ENCODE results near the gene BBS2.

Gene BBS2

DNA sequence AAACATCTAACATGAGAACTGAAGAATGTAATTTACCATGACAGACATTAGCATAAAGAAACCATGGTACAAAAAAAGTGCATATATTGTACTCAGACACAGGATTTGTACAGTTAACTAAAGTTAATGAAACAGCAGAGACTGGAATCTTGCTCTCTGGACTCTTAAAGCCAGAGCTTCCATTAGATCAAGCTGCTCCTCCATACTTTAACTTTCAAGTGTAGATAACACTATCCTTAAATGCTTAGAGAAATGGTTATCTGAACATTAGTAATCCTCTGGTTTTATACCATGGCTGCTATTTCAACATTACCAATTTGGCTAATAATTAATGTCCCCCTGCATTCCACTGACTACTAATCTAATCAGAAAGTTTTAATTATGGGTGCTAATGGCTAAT is 71.8 kb downstream of the BBS2 start:
- TF ChIP-seq, protein P1, sequence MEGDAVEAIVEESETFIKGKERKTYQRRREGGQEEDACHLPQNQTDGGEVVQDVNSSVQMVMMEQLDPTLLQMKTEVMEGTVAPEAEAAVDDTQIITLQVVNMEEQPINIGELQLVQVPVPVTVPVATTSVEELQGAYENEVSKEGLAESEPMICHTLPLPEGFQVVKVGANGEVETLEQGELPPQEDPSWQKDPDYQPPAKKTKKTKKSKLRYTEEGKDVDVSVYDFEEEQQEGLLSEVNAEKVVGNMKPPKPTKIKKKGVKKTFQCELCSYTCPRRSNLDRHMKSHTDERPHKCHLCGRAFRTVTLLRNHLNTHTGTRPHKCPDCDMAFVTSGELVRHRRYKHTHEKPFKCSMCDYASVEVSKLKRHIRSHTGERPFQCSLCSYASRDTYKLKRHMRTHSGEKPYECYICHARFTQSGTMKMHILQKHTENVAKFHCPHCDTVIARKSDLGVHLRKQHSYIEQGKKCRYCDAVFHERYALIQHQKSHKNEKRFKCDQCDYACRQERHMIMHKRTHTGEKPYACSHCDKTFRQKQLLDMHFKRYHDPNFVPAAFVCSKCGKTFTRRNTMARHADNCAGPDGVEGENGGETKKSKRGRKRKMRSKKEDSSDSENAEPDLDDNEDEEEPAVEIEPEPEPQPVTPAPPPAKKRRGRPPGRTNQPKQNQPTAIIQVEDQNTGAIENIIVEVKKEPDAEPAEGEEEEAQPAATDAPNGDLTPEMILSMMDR (IDR thresholded peaks at IDR 0.05) = no peak
- no peak for TF ChIP-seq ZFX (IDR thresholded peaks at IDR 0.05; ENCODE audit: borderline replicate concordance)
- no peak overlapping the region for H3K27ac ChIP-seq

GRCh38 chr16:56447286-56447685 is 72.5 kb downstream of the BBS2 start:
- TF ChIP-seq ZFX (IDR thresholded peaks at IDR 0.05; ENCODE audit: borderline replicate concordance) = no peak
- TF ChIP-seq, protein P1 (IDR thresholded peaks at IDR 0.05) = no peak
- H3K27ac ChIP-seq = no peak overlapping the region

- TF ChIP-seq, protein P1 (IDR thresholded peaks at IDR 0.05) = no peak
- no peak for TF ChIP-seq ZFX (IDR thresholded peaks at IDR 0.05; ENCODE audit: borderline replicate concordance)
- no peak overlapping the region for H3K27ac ChIP-seq
These were observed 81.8 kb downstream of the BBS2 start for GRCh38 chr16:56438038-56438437.

- TF ChIP-seq, protein P1 (IDR thresholded peaks at IDR 0.05) = no peak
- TF ChIP-seq ZFX (IDR thresholded peaks at IDR 0.05; ENCODE audit: borderline replicate concordance) = no peak
- no peak overlapping the region for H3K27ac ChIP-seq
These were observed 83.6 kb downstream of the BBS2 start for GRCh38 chr16:56436258-56436657.
